Colon (tissue), 2 donors: ENCODE results near the gene STAP1.

Source experiments
- FAIRE-seq: peaks from 2 replicates; lab custom pipeline; 2012; peaks lifted over from hg19 to GRCh38; lab: Jason Lieb, UNC
- donor health status: control.
- donor health status: control.

The STAP1 gene

DNA sequence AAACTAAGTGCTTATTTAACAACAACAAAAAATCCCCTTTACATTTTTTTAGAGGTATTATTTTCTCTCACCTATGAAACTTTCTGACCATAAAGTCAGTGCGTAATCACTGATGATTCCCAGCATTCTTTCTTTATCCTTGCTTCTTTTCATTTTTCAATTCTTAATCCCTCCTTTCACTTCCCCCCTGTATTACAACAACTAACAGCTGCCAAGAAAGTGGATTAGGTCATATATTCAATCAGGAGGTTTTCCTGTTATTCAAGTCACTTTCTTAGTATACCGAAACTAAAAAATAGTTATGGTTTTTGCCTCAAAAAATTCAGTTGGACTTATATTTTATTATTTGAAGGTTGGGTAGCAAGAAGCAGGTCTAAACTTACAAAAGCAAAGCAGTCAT lies 2.1 kb upstream of the STAP1 start:
- FAIRE-seq = no peak

DNA sequence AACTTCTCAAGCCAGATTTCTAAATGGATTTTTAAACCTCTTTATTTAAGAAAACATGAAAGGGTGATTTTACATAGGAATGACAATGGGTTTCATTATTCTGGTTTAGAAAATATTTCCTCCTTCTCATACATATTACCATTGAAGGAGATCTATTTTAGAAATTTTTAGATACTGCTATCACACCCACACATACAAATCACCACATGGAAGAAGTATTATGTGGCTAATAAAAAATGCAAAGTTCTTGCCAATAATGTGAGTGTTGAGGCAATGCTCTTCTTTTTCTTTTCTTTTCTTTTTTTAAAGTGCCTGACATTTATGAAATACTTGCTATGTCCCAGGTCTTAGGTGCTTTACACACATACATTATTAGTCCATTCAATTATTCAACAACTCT lies 6.8 kb downstream of the STAP1 start:
- no peak for FAIRE-seq

DNA sequence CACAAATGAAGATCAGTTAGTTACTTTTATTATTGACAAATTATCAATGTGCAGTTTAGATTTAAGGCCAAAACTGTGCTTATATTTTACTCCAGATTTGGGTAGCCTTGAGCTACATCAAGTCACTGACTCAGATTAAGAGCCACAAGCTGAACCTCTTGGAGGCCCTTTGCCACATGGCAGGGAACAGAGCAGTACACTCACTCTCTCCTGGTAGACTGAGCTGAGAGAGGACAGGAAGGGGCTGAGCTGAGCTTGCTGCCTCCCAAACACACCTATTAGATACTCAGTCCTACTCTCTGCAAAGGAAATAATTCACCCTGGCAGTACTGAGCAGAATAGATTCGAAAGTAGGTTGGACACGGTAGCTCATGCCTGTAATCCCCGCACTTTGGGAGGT lies 7.8 kb downstream of the STAP1 start:
- no peak for FAIRE-seq

DNA sequence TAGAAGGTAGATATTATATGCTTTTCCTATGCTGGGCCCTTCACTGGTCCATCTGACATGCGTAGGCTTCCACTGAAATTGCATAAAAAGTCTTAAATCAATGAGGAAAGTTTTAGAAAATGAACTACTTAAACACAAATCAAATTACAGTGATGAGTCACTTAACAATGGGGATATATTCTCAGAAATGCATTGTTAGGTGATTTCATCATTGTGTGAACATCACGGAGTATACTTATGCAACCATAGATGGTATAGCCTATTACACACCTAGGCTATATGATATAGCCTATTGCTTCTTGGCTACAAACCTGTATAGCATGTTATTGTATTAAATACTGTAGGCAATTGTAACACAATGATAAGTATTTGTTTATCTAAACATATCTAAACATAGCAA lies 10.3 kb downstream of the STAP1 start:
- FAIRE-seq = no peak

DNA sequence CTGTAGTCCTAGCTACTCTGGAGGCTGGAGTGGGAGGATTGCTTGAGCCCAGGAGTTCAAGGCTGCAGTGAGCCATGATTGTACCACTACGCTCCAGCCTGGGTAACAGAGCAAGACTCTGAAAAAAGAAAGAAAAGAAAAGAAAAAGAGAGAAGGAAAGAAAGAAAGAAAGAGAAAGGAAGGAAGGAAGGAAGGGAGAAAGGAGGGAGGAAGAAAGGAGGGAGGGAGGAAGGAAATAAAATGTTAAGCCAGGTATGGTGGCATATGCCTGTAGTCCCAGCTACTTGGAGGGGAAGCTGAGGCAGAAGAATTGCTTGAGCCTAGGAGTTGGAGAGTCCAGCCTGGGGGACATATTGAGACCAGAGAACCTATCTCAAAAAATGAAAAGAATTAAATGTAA lies 12.0 kb downstream of the STAP1 start:
- FAIRE-seq = no peak

DNA sequence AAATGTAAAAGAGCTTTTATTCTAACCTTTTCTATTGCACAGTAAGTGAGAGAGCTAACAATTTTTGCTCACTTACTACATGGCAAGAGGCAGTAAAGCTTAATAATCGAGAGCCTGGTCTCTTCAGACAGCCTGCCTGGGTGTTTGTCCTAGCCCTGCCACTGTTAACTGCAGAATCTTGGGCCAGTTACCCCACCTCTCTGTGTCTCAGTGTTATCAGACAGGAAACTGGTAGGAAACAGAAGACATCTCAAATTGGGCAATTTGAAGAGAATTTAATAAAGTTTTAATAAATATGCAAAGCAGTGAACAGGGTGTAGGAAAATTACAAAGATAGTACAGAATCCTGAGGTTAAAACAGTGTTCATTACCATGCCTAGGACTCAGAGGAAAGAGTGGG lies 13.4 kb downstream of the STAP1 start:
- no peak for FAIRE-seq

DNA sequence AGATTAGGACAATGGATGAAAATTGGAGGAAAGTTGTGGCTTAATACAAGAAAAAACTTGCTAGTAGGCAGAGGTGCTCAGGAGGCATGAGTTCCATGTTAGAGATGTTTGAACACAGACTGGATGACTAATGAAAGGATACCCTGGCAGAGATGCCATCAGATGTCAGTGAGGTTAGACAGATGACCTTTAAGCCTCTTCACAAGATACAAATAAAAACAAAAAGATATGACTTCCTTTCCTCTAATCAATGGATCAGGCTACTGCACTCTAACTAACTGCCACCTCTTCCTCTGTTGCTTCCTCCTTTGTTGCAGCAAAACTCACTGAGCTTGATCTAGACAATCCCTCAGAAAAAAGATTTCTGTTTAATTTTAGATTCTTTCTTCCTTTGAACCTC lies 14.7 kb downstream of the STAP1 start:
- no peak for FAIRE-seq

DNA sequence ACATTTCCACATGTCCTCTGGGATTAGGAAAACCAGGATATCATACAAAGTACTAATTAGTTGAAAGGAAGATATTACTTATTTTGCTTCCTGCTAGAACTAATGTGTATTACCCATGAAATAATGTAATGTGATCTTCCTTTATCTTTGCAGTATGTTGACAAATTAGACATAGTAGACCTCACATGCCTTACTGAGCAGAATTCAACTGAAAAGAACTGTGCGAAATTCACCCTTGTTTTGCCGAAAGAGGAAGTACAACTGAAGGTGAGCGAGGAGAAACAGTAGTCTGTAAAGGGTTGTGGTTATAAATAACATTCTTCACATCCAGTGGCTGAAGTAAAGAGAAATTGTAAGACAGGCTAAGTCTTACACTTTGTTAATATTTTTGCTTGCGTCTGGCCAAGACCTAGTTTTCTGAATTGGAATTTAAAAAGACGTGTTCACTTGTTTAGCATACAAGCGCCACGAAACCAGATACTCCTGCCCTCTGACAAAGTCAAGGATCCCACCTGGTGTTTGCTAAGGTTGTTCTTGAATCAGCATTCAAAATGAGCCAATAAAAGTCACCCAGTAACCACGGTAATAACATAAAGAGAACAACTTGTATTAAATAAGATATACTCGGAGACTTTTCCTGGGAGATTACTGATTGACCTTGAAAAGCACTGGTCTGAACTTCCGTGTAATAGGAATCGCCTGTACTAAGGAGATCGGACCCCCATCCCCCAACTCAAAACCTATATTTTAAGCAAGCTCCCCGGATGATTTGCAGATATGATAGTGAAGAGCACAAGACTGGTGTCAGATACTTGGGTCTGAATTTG lies 16.9 kb downstream of the STAP1 start:
- no peak for FAIRE-seq

DNA sequence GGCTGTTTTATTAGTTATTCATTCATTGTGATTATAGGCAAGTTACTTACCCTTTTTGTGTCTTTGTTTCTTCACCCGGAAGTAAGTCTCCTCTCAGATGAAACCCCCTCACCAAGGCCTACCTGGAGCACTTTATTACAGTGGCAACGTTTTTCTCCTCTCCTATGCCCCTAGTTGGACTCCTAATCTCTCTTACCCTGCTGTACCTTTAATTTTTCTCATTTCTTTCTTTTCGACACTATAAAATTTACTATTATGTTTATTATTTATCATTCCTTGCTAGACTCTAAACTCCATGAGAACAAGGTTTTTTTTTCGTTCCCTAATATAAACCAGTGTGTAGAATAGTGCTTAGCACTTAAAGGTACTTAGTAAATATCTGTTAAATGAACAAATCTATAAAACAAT lies 17.5 kb downstream of the STAP1 start:
- no peak for FAIRE-seq

DNA sequence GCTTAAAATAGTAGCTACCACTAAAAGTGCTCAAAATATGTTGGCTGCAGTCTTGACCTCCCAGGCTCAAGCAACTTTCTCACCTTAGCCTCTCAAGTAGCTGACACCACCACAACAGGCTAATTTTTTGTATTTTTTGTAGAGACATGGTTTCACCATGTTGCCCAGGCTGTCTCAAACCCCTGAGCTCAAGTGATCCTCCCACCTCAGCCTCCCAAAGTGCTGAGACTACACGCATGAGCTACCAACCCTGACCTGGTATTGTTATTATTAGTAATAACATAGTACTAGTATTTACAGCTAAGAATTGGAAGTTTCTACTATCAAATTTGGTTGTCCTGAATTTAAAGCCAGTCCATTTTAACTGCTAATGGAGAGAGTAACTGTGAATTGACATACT lies 18.0 kb downstream of the STAP1 start:
- FAIRE-seq = no peak

DNA sequence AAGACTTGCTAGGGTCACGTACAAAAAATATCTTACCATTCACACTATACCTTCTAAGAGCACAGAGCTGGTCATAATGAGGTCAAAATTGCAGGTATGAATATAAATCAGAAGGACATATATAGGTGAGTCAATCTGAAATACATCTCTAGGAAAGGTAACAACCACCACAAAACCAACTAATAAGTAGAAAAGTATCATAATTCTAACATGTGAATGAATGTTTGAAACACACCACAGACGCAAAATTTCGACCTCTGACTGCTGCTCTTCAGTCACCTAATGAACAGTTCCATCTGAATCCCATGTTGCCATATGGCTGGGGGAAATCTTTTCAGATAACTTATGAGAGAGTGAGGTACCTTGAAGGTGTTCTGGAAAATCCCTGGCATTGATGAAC lies 22.1 kb downstream of the STAP1 start:
- FAIRE-seq = no peak

DNA sequence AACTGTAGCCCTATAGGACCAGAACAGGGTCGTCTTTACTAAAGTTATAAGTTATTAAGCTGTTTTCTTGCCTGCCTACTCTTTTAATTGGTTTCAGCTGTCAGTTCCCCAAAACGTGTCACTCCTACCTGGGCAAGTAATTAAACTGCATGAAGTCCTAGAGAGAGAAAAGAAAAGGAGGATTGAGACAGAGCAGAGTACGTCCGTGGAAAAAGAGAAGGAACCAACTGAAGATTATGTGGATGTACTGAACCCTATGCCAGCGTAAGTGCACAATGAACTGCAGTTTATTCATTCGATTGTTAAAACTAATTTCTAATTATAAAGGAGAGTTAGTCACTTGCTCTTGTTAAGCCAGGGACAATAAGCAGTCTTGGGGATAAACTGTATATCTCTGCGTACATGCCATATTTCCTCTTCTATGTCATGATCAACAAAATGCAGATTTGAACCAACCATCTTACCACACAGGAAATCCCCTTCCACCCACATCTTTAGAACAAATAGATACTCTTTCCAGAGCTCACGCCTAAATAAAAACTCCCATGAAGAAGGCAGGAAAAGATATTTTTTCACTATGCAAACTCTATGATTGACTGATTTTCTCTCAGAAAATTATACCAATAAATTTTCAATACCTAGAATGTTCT lies 22.8 kb downstream of the STAP1 start:
- FAIRE-seq = no peak

DNA sequence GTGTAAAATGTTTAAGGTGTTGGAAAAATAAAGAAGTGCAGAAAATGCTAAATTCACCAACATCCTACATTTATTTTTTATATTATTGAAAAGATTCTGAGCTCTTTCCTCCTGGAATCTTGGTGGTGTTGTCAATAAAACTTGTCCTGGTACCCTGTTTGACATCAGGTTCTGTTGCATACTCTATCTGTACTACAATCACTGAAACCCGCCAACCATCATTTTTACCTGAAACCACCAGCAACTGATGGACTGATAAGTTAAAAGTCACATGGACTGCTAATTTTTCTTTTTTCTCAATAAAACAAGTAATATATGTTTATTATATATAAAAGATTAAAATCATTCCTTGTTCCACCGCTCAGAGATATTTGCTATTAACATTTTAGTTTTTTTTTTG lies 23.4 kb downstream of the STAP1 start:
- no peak for FAIRE-seq

DNA sequence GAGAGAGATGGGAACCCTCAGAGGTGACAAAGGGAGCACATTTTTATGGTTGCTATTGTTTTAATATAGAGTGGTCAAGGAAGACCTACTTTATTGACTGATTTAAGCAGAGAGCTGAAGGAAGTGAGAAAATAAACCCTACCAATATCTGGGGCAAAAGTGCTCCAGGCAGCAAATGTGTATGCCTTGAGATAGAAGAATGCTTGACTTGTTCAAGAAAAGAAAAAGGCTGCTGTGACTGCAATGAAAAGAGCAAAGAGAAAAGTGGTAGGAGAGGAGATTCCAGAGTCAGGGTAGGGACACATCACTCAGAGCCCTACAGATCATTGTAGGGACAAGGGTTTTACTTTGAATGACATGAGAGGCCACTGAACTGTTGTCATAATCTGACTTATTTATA lies 26.0 kb downstream of the STAP1 start:
- FAIRE-seq = no peak

DNA sequence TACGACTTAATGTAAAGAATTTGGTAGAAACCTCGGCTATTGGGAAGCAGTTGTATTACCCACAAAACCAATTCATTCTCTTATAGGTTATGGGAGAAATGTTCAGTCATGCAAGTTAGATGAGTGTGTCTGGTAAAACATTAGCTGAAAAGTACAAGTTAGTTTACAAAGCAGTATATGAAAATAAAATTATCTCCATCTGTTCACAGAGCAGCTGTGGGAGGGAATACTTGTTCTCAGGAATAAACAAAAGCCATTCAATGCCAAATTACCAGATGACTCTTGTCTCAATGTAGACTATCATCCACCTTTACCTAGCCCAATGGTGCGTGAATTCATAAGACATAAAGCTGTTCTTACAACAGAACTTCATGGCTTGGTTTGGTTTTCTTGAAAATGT lies 28.6 kb downstream of the STAP1 start:
- no peak for FAIRE-seq

DNA sequence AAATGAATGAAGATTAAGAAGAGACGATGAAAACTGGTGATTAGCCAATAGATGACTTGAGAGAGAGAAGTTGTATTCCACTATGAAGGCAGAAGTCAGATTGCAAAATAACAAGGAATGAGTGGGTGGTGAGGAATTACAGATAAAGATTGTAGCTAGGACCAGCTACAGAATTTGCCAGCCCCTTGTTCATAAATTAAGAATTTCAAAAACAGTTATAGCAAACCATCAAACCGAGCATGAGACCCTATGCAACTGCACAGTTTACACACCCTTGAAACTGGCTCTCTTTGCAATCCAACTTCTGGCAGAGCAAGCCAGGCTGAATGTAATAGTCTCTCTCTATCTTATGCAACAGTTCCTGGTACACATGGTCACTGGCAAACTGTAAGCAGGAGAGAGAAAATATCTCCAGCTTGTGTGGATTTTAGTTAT lies 35.2 kb downstream of the STAP1 start:
- FAIRE-seq = no peak

DNA sequence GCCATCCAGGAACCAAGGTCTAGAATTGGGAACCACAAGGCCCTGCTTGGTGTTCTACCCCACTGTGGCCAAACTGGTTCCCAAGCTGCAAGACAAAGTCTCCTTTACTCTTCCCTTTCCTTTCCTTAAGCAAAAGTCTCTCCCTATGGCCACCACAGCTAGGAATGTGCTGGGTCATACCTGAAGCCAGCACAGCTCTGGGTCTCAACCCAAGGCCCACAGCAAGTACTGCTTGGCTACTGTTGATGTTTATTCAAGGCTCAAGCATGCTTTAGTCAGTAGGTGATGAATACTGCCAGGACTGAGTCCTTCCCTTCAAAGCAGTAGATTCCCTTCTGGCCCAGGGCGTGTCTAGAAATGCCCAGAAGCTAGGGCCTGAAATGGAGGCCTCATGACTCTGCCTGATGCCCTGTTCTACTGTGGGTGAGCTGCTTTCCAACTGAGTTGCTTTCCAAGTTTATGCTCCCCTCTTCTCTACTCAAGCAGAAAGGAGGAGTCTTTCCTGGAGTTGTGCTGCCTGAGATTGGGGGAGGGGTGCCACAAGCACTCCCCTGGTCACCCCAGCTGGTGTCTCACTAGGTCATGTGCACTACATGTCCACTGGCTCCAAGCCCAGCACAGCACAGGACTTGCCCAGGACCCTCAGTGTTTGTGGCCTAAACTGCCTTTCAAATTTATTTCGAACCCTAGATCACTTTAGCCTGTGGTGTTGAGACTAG lies 44.9 kb downstream of the STAP1 start:
- FAIRE-seq = no peak

DNA sequence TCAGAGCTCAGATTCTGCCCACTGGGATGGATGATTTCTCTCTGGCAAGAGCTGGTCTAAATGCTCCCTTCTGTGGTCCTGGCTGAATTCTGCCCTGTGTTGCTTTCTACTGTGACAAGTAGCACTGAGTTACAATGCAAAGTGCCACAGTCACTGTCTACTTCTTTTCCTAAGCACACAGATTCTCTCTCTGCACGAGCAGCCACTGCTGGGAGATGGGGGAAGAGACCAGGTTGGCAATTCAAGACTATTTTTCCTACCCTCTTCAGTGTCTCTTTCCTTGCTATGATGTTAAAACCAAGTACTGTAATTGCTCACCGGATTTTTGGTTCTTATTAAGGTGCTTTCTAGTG lies 45.5 kb downstream of the STAP1 start:
- no peak for FAIRE-seq

DNA sequence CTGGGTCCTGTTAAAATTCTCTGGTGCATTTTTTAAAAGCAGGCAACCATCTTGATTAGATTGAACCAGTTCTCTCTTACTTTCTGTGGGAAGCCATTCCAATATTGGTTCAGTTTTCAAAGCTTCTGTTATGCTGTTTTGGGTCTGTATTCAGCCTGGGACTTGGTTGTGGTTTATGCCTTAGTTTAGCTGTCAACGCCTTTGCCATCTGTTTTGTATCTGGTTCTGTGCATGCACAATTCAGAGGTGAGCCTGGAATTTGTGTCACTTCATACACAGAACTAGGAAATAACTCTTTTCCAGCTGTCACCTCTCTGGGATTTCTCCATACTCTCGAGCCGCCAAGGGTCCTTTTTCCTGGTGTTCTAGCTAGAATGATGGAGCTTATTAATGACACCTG lies 46.2 kb downstream of the STAP1 start:
- no peak for FAIRE-seq

DNA sequence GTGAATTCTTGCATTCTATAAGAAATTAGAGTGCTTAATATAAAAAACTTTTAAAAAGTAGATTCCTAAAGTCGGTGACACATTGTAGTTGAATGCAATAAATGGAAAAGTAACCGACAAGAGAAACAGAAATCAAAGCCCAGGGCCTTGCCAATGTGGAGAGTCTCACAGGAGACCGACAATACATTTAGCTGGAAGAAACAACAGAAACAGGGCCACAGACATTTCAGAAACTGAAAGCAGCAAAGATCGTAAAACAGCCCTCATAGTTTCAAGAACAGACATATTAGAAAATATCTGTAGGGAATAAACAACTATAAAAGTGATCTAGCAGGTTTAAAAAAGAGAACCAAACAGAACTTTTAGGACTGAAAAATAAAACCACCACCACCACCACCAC lies 49.5 kb downstream of the STAP1 start:
- FAIRE-seq = no peak

DNA sequence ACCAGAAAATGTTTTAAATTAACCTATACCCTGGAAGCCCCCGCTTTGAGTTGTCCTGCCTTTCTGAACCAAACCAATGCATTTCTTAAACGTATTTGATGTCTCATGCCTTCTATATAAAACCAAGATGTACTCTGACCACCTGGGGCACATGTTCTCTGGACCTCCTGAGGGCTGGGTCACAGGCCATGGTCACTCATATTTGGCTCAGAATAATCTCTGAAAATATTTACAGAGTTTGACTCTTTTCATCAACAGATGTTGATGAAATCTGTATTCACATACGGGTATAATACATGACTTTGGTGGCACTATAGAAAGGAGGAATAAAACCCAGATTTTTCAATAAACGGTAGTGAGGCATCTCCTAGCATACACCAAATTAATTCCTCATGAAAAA lies 55.7 kb downstream of the STAP1 start:
- FAIRE-seq = no peak

DNA sequence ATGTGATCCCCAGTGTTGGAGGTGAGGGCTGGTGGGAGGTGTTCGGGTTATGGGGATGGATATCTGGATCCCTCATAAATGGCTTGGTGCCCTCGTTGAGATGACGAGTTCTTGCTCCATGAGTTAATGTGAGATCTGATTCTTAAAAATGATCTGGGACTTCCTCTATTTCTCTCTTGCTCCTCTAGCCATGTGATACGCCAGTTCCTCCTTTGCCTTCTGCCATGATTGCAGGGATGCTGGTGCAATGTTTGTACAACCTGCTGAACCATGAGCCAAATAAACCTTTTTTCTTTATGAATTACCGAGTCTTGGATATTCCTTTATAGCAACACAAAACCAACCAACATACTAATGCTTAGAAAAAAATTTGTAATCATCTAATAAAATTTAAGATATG lies 56.6 kb downstream of the STAP1 start:
- no peak for FAIRE-seq

DNA sequence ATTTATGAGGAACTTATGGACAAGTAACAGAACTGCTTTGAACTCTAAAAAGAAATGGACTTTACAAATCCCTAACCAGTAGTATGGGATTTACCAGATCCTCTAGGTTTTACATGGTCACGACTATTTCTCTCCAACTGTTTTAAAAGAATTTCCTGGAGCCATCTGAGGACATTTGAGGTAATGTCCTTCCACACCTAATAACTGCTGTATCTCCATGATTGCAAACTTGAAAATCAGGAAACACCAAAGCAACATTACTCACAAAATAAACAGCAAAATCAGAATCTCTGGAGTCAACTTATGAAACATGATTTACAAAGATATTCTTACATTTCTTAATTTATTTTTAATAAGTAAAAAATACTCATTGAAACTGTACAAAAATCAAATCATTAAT lies 58.0 kb downstream of the STAP1 start:
- no peak for FAIRE-seq

DNA sequence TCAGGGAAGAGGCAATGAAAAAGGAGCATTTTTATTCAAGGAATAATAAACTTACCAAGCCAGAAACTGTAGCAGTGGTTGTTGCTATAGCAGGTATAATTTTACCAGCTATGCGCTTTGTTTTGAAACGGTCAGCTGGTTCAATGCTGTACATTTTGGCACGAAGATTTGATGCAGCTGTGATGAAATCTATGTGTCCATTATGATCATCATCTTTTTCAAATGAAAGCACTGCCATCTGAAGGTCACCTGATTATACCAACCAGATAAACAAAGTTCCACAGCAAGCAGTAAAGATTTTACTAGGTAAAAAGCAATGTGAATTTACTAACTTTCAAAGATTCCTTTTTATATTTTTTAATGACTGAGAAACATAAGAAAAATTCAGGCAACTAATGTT lies 66.4 kb downstream of the STAP1 start:
- no peak for FAIRE-seq
